ENCODE data around the gene TIE1. TPM values are rescaled to one million over a fixed set of nuclear protein-coding genes. Genes with fewer than 3 reads are reported as not detected.
A peak's percentile ranks its signal among the peaks of the same experiment; 100 is the strongest.

TIE1 gene
- total and polyA plus RNA-seq, 9 of the 15 experiments (the other 6 are each of a cell fraction or from before 2014, with no cell fraction given), result 0.07 to 0.49 (median 0.14) TPM; not detected in 4

DNA sequence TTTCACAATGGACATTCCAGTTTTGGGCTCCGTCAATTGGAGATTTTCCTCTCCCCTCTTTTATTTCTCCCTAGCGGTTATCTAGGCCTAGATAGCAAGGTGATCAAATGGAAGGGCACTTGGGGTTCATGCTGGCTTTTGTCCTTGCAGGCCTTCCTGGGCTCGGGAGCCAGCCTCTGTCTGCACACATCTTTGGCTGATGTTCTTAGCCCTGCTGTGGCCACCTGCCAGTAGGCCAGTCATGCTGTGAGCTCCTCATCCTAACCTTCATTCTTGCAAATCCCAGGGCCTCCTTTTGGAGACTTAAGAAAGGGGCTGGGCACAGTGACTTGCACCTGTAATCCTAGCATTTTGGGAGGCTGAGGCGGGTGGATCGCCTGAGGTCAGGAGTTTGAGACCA is 13.5 kb downstream of the TIE1 start:
- DNase-seq (ENCODE audit: extremely low read depth in 1 of 4, low spot score in 3 of 4) (no peak), ATAC-seq (no peak), FAIRE-seq (no peak)
- Histone ChIP-seq H3K27me3 (ENCODE audit: control insufficient read depth in 2 of 2, insufficient read depth in 2 of 2, low read length in 2 of 2) (peaks cover 10 to 55% of the 10 kb centered on the region in 2 experiments; a peak in 3 of 5 replicates), H3K4me1 (replicated peaks in 1 of 2; ENCODE audit: control insufficient read depth in 2 of 2, insufficient read depth in 2 of 2, low read length in 2 of 2) (peaks cover 3 to 16% of the 10 kb centered on the region in 2 experiments; a peak in 3 of 5 replicates), H3K36me3 (ENCODE audit: control insufficient read depth, insufficient read depth, low read length) (no peaks in the 10 kb centered on the region), H3K79me2 (ENCODE audit: control insufficient read depth, insufficient read depth, low read length) (no peaks in the 10 kb centered on the region), H3K4me2 (ENCODE audit: insufficient read depth, low read length) (no peak overlapping the region), H3K9me3 (replicated peaks; ENCODE audit: control insufficient read depth, insufficient read depth, low read depth, low read length) (no peaks in the 10 kb centered on the region), H3K9me1 (ENCODE audit: control insufficient read depth, insufficient read depth, low read length) (no peaks in the 10 kb centered on the region), H2AFZ (ENCODE audit: low read depth, low read length) (no peak overlapping the region), H4K20me1 (replicated peaks; ENCODE audit: control insufficient read depth, insufficient read depth, low read length) (peaks cover 8% of the 10 kb centered on the region; the same call in 1 of the 2 replicates), H3K4me3 (no peak overlapping the region), H3K9ac (ENCODE audit: insufficient read depth in 1 of 2, low read depth in 2 of 2, low read length in 2 of 2) (no peak overlapping the region), H3K27ac (ENCODE audit: extremely low read depth, low read depth, low read length) (no peak overlapping the region)
- CTCF ChIA-PET (ENCODE audit: low intra/inter-chr PET ratio), result no interaction called here
- peak; percentile 55 for TF ChIP-seq ZFP36 (IDR thresholded peaks at IDR 0.05; ENCODE audit: low read depth, low read length, partially characterized antibody)
- TF ChIP-seq ZNF134 (CRISPR knock-in tag; conservative IDR thresholded peaks at IDR 0.05), result no peak
- intact Hi-C loops (cut with micrococcal nuclease), result no loop called here
- POLR2A ChIA-PET, result no interaction called here
- BruUV-seq (replicated peaks), result no TSS peak
- WGBS (ENCODE audit: insufficient coverage, low coverage, missing lambda C conversion rate), result 47% methylated on average over 5 of the region's 5 CpGs
- in situ Hi-C loops (cut with MboI), result no loop called here

DNA sequence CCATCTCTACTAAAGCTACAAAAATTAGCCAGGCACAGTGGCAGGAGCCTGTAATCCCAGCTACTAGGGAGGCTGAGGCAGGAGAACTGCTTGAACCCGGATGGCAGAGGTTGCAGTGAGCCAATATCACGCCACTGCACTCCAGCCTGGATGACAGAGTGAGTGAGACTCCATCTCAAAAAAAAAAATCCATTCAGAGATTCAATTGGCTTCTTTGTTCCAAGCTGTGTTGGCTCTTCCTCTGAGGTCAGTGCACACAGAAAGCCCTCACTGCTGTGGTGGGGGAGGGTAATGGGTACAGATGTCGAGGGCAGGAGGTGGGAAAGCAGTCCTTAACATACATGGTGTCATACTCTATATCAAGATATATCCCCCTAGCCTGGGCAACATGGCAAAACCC is 14.7 kb downstream of the TIE1 start:
- POLR2A ChIA-PET, result no interaction called here
- FAIRE-seq (no peak), DNase-seq (ENCODE audit: extremely low read depth in 1 of 4, low spot score in 3 of 4) (no peak), ATAC-seq (no peak)
- BruUV-seq (replicated peaks), result no TSS peak
- Histone ChIP-seq H3K36me3 (ENCODE audit: control insufficient read depth, insufficient read depth, low read length) (no peaks in the 10 kb centered on the region), H3K9ac (ENCODE audit: insufficient read depth in 1 of 2, low read depth in 2 of 2, low read length in 2 of 2) (no peak overlapping the region), H3K4me3 (no peak overlapping the region), H3K9me3 (replicated peaks; ENCODE audit: control insufficient read depth, insufficient read depth, low read depth, low read length) (no peaks in the 10 kb centered on the region), H3K4me2 (ENCODE audit: insufficient read depth, low read length) (no peak overlapping the region), H3K27ac (ENCODE audit: extremely low read depth, low read depth, low read length) (no peak overlapping the region), H2AFZ (ENCODE audit: low read depth, low read length) (no peak overlapping the region), H3K9me1 (ENCODE audit: control insufficient read depth, insufficient read depth, low read length) (no peaks in the 10 kb centered on the region), H3K4me1 (replicated peaks in 1 of 2; ENCODE audit: control insufficient read depth in 2 of 2, insufficient read depth in 2 of 2, low read length in 2 of 2) (peaks cover 3 to 16% of the 10 kb centered on the region in 2 experiments; a peak in 3 of 5 replicates), H3K27me3 (ENCODE audit: control insufficient read depth in 2 of 2, insufficient read depth in 2 of 2, low read length in 2 of 2) (peaks cover 6 to 44% of the 10 kb centered on the region in 2 experiments; a peak in 3 of 5 replicates), H4K20me1 (replicated peaks; ENCODE audit: control insufficient read depth, insufficient read depth, low read length) (peaks cover 8% of the 10 kb centered on the region; the same call in 1 of the 2 replicates), H3K79me2 (ENCODE audit: control insufficient read depth, insufficient read depth, low read length) (no peaks in the 10 kb centered on the region)
- intact Hi-C loops (cut with micrococcal nuclease), result no loop called here
- in situ Hi-C loops (cut with MboI), result no loop called here
- WGBS (ENCODE audit: insufficient coverage, low coverage, missing lambda C conversion rate), result 8% methylated on average over 3 of the region's 3 CpGs
- CTCF ChIA-PET (ENCODE audit: low intra/inter-chr PET ratio), result no interaction called here
- TF ChIP-seq ZNF507 (tag; conservative IDR thresholded peaks at IDR 0.05) (no peak), GATA2 (CRISPR knock-in tag; IDR thresholded peaks at IDR 0.05) (no peak), NBN (IDR thresholded peaks at IDR 0.05; ENCODE audit: low read depth) (no peak), LARP7 (IDR thresholded peaks at IDR 0.05) (no peak), CHD2 (IDR thresholded peaks at IDR 0.05; ENCODE audit: low read depth, low read length) (no peak), ZNF232 (CRISPR knock-in tag; IDR thresholded peaks at IDR 0.05) (no peak), CBX2 (IDR thresholded peaks at IDR 0.05; ENCODE audit: insufficient read depth, low read length, poor library complexity, severe bottlenecking) (no peak), ZNF431 (CRISPR knock-in tag; IDR thresholded peaks at IDR 0.05) (no peak), MED1 (CRISPR knock-in tag; IDR thresholded peaks at IDR 0.05; ENCODE audit: borderline replicate concordance) (no peak), SLC30A9 (CRISPR knock-in tag; IDR thresholded peaks at IDR 0.05) (no peak)
- TF ChIP-seq, protein P1, sequence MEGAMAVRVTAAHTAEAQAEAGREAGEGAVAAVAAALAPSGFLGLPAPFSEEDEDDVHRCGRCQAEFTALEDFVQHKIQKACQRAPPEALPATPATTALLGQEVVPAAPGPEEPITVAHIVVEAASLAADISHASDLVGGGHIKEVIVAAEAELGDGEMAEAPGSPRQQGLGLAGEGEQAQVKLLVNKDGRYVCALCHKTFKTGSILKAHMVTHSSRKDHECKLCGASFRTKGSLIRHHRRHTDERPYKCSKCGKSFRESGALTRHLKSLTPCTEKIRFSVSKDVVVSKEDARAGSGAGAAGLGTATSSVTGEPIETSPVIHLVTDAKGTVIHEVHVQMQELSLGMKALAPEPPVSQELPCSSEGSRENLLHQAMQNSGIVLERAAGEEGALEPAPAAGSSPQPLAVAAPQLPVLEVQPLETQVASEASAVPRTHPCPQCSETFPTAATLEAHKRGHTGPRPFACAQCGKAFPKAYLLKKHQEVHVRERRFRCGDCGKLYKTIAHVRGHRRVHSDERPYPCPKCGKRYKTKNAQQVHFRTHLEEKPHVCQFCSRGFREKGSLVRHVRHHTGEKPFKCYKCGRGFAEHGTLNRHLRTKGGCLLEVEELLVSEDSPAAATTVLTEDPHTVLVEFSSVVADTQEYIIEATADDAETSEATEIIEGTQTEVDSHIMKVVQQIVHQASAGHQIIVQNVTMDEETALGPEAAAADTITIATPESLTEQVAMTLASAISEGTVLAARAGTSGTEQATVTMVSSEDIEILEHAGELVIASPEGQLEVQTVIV (CRISPR knock-in tag; IDR thresholded peaks at IDR 0.05; ENCODE audit: borderline replicate concordance), result no peak
- TF ChIP-seq, protein P2, sequence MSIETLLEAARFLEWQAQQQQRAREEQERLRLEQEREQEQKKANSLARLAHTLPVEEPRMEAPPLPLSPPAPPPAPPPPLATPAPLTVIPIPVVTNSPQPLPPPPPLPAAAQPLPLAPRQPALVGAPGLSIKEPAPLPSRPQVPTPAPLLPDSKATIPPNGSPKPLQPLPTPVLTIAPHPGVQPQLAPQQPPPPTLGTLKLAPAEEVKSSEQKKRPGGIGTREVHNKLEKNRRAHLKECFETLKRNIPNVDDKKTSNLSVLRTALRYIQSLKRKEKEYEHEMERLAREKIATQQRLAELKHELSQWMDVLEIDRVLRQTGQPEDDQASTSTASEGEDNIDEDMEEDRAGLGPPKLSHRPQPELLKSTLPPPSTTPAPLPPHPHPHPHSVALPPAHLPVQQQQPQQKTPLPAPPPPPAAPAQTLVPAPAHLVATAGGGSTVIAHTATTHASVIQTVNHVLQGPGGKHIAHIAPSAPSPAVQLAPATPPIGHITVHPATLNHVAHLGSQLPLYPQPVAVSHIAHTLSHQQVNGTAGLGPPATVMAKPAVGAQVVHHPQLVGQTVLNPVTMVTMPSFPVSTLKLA (conservative IDR thresholded peaks at IDR 0.05), result no peak
